Right lobe of liver (tissue), 6 donors: ENCODE results near the gene OR51B6. TPM values are rescaled to one million over a fixed set of nuclear protein-coding genes. Genes with fewer than 3 reads are reported as not detected.
"Not testable (repeated sequence)": the region's sequence is repeated elsewhere in the genome, so short reads cannot be mapped to it uniquely, and the experiment has no call there.

Source experiments
- ATAC-seq, 4 donors: fragments of 200-7000 bp; cut with Tn5 transposase; one replicate each; pipeline ENCODE4 v1.9.1; 2020; ENCODE audit warnings: mild to moderate bottlenecking in 4 of 4, moderate library complexity in 4 of 4
- DNase-seq, 3 donors: peaks; one replicate each; pipeline ENCODE4 v3.0.0-alpha.2; 2020
- H3K27ac ChIP-seq, 3 donors: fragments of 200-600 bp; one replicate each; pipeline ENCODE4 v1.8.0; 2022
- H3K27me3 ChIP-seq, 2 donors: fragments of 200-600 bp; one replicate each; pipeline ENCODE4 v1.8.0; 2022
- H3K36me3 ChIP-seq, 4 donors: fragments of 200-600 bp; sonication (generic) in 1 of 4; one replicate each; pipeline versions ENCODE4 v1.5.1 to v1.8.0; 2017 to 2022; ENCODE audit warnings: control low read depth in 1 of 4
- H3K4me1 ChIP-seq, 4 donors: fragments of 200-600 bp; sonication (generic) in 1 of 4; one replicate each; pipeline versions ENCODE4 v1.5.1 to v1.8.0; 2017 to 2022; ENCODE audit warnings: control low read depth in 1 of 4
- H3K4me3 ChIP-seq, 3 donors: fragments of 200-600 bp; one replicate each; pipeline ENCODE4 v1.8.0; 2022
- H3K9me3 ChIP-seq, 4 donors: fragments of 200-600 bp; sonication (generic) in 1 of 4; one replicate each; pipeline versions ENCODE4 v1.5.1 to v1.8.0; 2017 to 2022; ENCODE audit warnings: control low read depth in 1 of 4
- CTCF ChIP-seq, 4 donors: fragments of 200-600 bp in 3 of 4; fragments of 450-650 bp in 1 of 4; IDR thresholded peaks; one replicate each; pipeline versions ENCODE4 v1.5.1 to v1.8.0; 2016 to 2022; ENCODE audit warnings: antibody characterized with exemption in 4 of 4, mild to moderate bottlenecking in 2 of 4
- POLR2A ChIP-seq: fragments of 450-650 bp; IDR thresholded peaks from one replicate; pipeline ENCODE4 v1.6.1; 2017; ENCODE audit warnings: antibody characterized with exemption, mild to moderate bottlenecking
- WGBS: methylation state at CpG from one replicate; pipeline ENCODE4 v1.1.6; 2018; ENCODE audit warnings: low coverage, low lambda C conversion rate; ENCODE audit not compliant: insufficient coverage; ENCODE audit errors: missing lambda C conversion rate; 5-methylcytosine and 5-hydroxymethylcytosine counted together
- intact Hi-C, 2 donors: fragments of 100-400 bp; cut with DNase I; formaldehyde crosslinking; loops; one replicate each; pipeline versions ENCODE4 v1.11.2 to v1.14.1; 2022
- total RNA-seq, 6 experiments: library from RNA; depleted of rRNA in 2 of 6; stranded (reverse); fragments of >200 nt in 2 of 6; fragmentation: NEBNext Ultra II Directional in 3 of 6; extraction: Animal tissue kit (Norgen Biotek cat#: 25700) in 3 of 6; gene quantifications; one replicate each; pipeline versions ENCODE4 v1.1.0 to v1.2.4, GENCODE V29; 2016 to 2023
- donor health status: DM: no; HTN: yes; CAD: no.
- donor health status: DM: no; HTN: no; CAD: no.
- donor health status: DM: no; HTN: no; CAD: no.
- donor health status: DM: no; HTN: yes; CAD: no.
- donor health status: DM: no; HTN: yes; CAD: no.

Gene OR51B6
- total RNA-seq, 6 experiments from 2014 or later = not detected

DNA sequence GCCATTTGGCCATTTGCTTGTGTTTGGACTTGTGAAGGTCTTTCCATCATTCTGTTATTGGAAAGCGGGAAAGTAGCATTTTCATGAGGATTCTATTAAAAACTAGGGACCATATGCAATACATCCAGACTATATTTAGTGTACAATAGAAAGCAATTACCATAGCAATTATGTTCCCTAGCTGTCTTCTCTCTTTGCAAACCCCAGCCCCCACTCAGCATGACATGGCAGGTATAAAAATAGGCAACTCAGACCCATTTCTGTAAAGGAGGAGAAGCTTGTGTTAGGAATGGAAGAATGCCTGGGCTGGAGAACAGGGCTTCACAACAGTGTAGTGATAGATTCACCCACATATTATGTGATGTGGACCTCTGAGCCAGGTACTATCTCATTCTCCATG, 12.4 kb downstream of the OR51B6 start:
- H3K9me3 ChIP-seq = no peaks in the 10 kb centered on the region
- ATAC-seq = no peak
- no peaks in the 10 kb centered on the region for H3K4me1 ChIP-seq
- H3K27ac ChIP-seq = no peak overlapping the region
- no peak for DNase-seq
- H3K36me3 ChIP-seq = no peaks in the 10 kb centered on the region
- intact Hi-C loops = no loop called here
- H3K4me3 ChIP-seq = no peak overlapping the region
- TF ChIP-seq CTCF (IDR thresholded peaks at IDR 0.05) (no peak), POLR2A (no peak)
- WGBS = 100% methylated on average over 1 of the region's 1 CpG
- H3K27me3 ChIP-seq = no peaks in the 10 kb centered on the region

DNA sequence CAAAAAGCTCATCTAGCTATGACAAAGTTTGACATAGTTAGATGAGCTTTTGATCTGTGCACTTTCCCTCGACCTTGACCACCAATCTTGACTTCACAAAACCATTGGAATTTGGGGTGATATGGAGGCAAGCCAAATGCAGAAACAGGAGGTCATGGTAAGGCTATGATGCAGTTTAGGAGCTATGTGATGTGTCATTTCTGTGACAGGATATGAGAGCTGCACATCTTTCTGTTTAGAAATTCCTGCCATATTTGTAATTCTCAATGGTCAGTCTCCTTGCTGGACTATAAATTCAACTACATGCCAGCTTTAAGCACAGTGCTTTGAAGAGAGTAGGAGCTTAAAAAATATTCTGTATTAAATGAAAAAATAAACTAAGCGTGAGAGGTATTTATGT, 12.9 kb downstream of the OR51B6 start:
- no peak for DNase-seq
- no peak for TF ChIP-seq CTCF (IDR thresholded peaks at IDR 0.05)
- TF ChIP-seq POLR2A = no peak
- ATAC-seq = no peak
- 52% methylated on average over 2 of the region's 2 CpGs for WGBS
- Histone ChIP-seq H3K9me3 (no peaks in the 10 kb centered on the region), H3K27ac (no peak overlapping the region), H3K27me3 (no peaks in the 10 kb centered on the region), H3K4me3 (no peak overlapping the region), H3K4me1 (no peaks in the 10 kb centered on the region), H3K36me3 (no peaks in the 10 kb centered on the region)
- intact Hi-C loops = no loop called here

DNA sequence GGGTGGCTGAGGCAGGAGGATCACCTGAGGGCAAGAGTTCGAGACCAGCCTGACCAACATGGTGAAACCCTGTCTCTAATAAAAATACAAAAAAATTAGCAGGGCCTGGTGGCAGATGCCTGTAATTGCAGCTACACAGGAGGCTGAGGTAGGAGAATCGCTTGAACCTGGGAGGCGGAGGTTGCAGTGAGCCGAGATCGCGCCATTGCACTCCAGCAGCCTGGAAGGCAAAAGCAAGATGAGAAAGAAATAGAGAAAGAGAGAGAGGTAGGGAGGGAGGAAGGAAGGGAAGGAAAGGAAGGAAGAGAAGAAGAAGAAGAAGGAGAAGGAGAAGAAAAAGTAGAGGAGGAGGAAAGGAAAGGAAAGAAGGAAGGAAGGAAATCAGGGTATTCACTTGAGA, 15.1 kb downstream of the OR51B6 start:
- H3K9me3 ChIP-seq, DNase-seq, H3K36me3 ChIP-seq, H3K27ac ChIP-seq, H3K27me3 ChIP-seq, intact Hi-C loops, H3K4me1 ChIP-seq, H3K4me3 ChIP-seq, ATAC-seq: not testable (repeated sequence)
- WGBS = 67% methylated on average over 6 of the region's 6 CpGs

DNA sequence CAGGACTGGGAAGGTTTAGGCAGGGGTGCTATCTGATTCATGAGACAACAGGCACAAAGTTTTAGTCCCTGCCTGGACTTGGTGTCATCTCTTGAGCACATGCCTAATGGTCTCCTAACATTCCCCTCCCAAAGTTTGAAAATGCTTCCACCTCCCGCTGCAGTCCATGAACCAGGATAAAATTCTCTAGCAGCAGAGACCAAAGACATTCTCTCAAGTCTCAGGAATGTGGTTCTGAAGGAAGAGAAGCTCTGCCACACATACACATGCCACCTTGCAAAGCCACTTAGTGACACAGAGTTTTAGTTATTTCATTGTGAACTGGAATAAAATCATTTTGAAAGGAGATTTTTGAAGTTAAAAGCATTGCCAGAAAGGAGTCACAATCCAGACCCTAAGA, 15.5 kb downstream of the OR51B6 start:
- Histone ChIP-seq H3K27me3 (no peaks in the 10 kb centered on the region), H3K9me3 (no peaks in the 10 kb centered on the region), H3K4me3 (no peak overlapping the region), H3K36me3 (no peaks in the 10 kb centered on the region), H3K27ac (no peak overlapping the region), H3K4me1 (no peaks in the 10 kb centered on the region)
- TF ChIP-seq CTCF (IDR thresholded peaks at IDR 0.05) (no peak), POLR2A (no peak)
- intact Hi-C loops = no loop called here
- no peak for DNase-seq
- no peak for ATAC-seq
- WGBS = 60% methylated on average over 1 of the region's 1 CpG

DNA sequence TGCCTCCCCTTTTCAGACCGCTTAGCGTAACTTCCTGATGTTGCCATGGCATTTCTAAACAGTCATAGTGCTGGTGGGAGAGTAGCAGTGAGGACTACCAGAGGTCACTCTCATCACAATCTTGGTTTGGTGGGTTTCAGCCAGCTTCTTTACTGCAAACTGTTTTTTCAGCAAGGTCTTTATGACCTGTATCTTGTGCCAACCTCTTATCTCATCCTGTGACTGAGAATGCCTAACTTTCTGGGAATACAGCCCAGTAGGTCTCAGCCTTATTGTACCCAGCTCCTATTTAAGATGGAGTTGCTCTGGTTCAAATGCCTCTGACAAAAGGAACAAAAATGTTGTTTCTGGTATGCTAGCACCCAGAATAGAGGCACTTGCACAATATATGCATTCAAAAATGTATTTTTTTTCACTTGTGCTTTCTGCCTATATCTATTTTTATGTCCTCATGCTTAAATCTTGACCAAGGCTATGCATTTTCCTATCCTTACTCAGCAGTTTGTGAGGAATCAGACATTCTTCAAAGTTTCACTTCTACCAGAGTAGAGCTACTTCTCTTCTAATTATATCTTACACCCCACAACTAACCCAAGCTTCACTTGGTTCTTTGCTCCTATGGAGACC, 16.3 kb downstream of the OR51B6 start:
- no peaks in the 10 kb centered on the region for H3K9me3 ChIP-seq
- intact Hi-C loops = no loop called here
- DNase-seq = no peak
- no CpG with 5 or more reads among the region's 2 CpGs for WGBS
- no peaks in the 10 kb centered on the region for H3K36me3 ChIP-seq
- TF ChIP-seq CTCF (IDR thresholded peaks at IDR 0.05) = no peak
- TF ChIP-seq POLR2A = no peak
- no peaks in the 10 kb centered on the region for H3K4me1 ChIP-seq
- no peak overlapping the region for H3K4me3 ChIP-seq
- H3K27ac ChIP-seq = no peak overlapping the region
- H3K27me3 ChIP-seq = no peaks in the 10 kb centered on the region
- ATAC-seq = no peak
